Bone marrow (tissue), 2 donors: ENCODE measurements around the gene ACOX1.
"Not testable (repeated sequence)": the region's sequence is repeated elsewhere in the genome, so short reads cannot be mapped to it uniquely, and the experiment has no call there.

Source experiments
- DNase-seq, 2 donors: peaks; one replicate each; lab custom pipeline; 2025; lab: John Stamatoyannopoulos, UW

The ACOX1 gene

DNA sequence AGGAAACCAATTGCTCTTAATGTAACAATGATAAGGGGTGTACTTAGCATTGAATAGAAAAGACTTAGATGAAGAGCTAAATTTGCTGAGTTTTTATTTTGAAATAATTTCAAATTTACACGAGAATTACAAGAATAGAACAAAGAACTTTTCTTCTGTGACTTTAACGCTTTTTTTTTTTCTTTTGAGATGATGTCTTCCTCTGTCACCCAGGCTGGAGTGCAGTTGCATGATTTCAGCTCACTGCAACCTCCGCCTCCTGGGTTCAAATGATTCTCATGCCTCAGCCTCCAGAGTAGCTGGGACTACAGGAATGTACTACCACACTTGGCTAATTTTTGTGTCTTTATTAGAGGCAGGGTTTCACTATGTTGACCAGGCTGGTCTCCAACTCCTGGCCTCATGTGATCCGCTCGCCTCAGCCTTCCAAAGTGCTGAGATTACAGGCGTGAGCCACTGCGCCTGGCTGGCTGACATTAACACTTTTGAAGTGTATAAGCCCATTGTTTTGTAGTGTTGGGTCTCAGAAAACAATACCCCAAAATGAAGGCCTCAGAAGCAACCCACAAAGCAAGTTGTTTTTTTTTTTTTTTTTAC is 2.2 kb upstream of the ACOX1 start:
- no peak for DNase-seq

DNA sequence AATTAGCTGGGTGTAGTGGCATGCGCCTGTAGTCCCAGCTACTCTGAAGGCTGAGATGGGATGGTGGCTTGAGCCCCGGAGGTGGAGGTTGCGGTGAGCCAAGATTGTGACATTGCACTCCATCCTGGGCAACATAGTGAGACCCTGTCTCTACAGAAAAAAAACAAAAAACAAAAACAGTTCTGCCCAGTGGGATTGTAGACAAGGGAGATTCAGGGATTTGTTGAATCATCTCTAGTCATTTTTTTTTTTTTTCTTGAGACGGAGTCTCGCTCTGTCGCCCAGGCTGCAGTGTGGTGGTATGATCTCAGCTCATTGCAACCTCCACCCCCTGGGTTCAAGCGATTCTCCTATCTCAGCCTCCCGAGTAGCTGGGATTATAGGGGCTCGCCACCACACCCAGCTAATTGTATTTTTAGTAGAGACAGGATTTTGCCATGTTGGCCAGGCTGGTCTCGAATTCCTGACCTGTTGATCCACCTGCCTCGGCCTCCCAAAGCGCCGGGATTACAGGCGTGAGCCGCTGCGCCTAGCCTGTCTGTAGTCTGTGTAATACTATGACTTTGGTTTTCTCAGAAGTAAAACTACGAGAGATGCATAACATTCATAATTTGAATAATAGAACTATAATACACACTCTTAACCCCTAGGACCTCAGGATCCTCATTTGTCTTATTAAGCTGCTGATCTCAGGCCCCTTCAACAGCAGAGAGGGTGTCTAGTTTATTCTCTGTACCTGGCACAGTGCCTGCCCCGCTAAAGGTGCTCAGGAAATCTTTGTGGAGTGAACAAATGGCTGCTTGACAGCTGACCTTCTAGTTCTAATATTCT is 1.4 kb upstream of the ACOX1 start:
- DNase-seq: no peak

GRCh38 chr17:75979705-75980187 is 780 bp upstream of the ACOX1 start:
- DNase-seq: no peak

DNA sequence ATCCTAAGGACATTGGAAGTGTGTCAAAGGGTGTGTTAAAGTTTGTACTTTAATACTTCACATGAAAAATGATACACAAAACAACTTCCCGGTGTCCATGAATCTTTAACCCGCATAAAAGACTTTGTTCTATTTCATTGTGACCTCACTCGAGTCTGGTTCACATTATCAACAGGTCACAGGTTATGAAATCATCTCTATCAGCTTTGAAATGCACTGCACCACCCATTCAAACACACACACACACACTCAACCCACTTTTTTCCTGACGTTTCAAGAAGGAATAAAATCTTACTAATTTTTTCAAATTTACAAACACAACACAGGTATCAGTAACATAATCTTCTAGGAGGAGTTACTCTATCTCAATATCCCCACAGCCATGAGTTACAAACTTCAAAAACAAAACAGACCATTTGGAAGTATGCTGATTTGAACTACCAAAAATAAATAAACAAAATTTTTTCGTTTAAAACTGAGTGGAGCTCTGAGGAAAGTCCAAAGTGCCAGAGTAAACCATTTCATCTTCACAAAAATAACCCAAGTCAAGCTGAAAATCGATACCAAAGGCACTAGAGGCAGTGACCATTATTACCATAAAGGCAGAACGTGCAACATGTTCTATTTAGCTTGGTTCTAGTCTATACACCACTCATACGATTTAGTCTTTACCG is 2.7 kb downstream of the ACOX1 start:
- DNase-seq: no peak

- no peak for DNase-seq
Measured at GRCh38 chr17:75975757-75976174, 3.2 kb downstream of the ACOX1 start.

DNA sequence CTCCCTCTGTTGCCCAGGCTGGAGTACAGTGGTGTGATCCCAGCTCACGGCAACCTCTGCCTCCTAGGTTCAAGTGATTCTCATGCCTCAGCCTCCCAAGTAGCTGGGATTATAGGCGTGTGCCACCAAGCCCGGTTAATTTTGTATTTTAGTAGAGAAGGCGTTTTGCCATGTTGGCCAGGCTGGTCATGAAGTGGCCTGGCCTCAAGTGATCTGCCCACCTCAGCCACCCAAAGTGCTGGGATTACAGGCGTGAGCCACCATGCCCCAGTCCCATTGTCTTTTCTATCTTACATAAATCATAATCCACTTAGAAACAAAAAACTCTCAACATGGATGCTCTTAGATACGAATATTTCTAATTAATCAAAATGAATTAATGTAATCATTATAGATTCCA is 3.8 kb downstream of the ACOX1 start:
- not testable (repeated sequence) for DNase-seq

DNA sequence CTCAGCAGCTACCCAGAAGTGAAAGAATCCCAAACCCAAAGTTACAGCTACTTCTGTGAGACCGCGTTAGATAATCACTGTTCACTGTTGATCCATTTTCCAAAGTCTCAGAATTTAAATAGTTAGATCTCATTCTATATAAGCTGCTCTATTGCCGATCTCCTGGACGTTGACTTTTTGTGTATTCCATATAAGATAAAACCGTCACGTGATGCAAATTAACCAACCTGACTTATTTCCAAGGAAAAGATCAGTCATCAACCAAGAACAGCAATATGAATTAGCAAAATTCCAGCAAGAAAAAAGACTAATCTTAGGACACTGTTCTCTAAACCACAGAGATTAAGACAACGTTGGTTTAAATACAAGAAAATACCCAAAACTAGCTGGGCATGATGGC is 8.3 kb downstream of the ACOX1 start:
- no peak for DNase-seq

GRCh38 chr17:75970011-75970523 is 8.9 kb downstream of the ACOX1 start:
- no peak for DNase-seq

DNA sequence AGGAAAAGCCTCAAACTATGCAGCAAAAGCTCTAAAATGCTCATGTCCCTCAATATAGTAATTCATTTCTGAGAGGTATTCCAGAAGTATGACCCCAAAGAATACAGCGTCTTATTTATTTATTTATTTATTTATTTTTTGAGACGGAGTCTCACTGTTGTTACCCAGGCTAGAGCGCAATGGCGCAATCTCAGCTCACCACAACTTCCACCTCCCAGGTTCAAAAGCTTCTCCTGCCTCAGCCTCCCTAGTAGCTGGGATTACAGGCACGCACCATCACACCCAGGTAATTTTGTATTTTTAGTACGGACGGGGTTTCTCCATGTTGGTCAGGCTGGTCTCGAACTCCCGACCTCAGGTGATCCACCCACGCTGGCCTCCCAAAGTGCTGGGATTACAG is 9.9 kb downstream of the ACOX1 start:
- not testable (repeated sequence) for DNase-seq

GRCh38 chr17:75965468-75965867 is 13.5 kb downstream of the ACOX1 start:
- DNase-seq: no peak

- DNase-seq: no peak
Measured at GRCh38 chr17:75959839-75960511, 19.0 kb downstream of the ACOX1 start.

- no peak for DNase-seq
Measured at GRCh38 chr17:75959051-75959838, 19.7 kb downstream of the ACOX1 start.

DNA sequence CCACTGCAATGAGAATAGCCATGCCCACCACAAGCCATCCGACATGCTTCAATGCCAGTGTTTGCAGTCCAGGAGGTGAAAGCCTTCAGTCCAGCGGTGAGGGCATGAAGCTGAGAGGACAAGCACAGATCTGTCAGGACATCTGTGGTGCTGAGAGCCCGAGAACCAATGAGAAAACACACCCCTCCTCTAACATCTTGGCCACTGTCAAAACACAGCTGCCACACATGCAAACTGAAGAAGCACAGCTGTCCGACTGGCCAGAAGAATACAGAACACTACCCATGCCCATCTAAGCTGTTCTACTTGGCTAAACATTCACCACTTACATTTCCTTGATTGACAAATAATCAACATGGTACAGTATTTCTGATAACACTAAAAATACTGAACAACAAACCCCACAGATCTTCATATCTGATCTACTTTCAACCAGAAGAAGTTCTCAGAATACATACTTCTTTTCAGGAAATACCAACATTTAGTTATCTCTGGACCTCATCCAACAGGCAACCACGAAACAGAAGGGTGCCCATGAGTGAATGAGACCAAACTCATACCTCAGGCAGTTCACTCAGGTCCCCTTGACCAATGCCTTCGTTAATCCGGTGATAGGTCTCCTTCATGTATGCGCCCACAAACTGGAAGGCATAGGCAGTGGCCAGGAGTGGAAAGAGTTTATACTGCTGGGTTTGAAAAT is 28.0 kb downstream of the ACOX1 start:
- no peak for DNase-seq

- DNase-seq: no peak
Measured at GRCh38 chr17:75950421-75950820, 28.5 kb downstream of the ACOX1 start.

DNA sequence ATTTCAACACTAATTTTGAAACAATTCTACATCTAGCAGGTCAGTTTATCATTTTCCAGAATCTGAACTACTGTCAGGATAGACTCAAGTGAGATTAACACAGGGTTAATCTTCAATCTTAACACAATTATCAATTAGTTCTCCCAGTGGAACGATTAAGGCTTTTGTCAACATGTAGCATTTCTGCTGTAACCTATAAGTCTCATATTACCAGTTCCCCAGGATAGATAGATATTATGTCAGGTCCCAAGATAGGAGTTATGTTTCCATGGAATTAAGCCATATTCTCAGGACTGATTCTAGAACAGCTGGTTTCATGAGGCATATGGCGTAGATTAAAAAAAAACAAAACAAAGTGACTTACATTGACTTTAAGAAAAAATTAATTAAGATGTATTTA is 33.8 kb downstream of the ACOX1 start:
- no peak for DNase-seq

DNA sequence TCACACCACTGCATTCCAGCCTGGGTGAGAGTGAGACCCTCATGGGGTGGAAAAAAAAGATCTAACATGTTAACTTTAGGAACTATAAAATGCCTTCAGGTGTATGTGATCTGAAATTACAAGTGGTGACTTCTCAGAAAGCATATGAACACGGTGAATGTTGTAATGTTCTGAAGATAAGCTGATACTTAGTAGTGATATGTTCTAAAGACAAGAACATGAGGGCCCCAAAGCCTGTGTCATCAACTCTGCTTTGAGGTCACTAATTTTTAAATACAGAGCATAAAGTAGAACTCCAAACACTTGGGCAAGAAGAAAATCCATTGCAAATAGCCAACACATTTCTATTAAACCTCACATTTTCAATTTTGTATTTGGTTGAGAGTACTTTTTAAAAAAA is 35.5 kb downstream of the ACOX1 start:
- DNase-seq: no peak

GRCh38 chr17:75942473-75942872 is 36.5 kb downstream of the ACOX1 start:
- no peak for DNase-seq

GRCh38 chr17:75941442-75941819 is 37.5 kb downstream of the ACOX1 start:
- no peak for DNase-seq

DNA sequence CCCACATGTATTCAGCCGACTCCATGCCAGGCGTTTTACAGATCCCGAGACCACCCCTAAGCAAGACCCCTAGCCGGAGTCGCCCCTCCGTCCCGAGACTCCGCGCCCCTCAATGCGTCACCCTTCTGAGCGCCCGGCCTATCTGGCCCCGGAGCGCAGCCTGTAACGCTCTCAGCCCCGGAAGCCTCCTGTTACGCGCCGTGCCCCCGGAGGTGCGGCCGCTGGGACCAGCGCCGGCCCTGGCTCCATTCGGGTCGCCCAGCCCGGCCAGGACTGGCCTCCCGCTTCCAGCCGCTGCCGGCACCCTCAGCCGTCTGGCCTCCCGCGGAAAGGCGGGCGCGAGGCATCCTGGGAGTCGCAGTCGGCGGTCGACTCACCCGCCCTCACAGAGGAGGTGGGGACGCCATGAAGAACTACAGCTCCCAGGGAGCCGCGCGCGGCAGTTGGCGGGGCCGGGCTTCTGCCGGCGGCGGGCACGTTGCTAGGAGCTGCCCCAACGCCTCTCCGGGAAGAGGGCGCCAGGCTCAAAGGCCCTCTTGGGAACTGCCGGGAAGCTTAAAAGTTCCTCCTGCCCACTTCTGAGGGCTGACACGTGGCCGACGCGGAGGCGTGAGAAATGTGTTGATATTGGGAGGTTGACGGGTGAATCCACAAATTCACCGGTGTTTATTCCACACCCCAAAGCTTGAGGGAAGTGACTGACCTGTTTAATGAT is 38.1 kb downstream of the ACOX1 start, which contains the start of gene FBF1:
Gene FBF1 (minus strand): TSS at position 316 of the 715 bp plus-strand sequence. CDS start 2,893 bp downstream, outside the sequence.
- DNase-seq: peak; percentile 71 to 73

- DNase-seq: no peak
Measured at GRCh38 chr17:75937652-75938051, 41.3 kb downstream of the ACOX1 start.
